AG09309 (cell line): ENCODE measurements around the gene AK3.
A peak's percentile ranks its signal among the peaks of the same experiment; 100 is the strongest.

ENCODE experiments used
- DNase-seq: peaks from one replicate; pipeline ENCODE4 v3.0.0-alpha.2; 2010; ENCODE audit warnings: low read depth
- H3K4me3 ChIP-seq: 2 replicates; pipeline ENCODE4 v1.5.1; 2011; ENCODE audit warnings: mild to moderate bottlenecking, low read depth, low read length, moderate library complexity; ENCODE audit not compliant: control insufficient read depth
- CTCF ChIP-seq: IDR thresholded peaks from 2 replicates; pipeline ENCODE4 v1.5.1; 2011; ENCODE audit warnings: mild to moderate bottlenecking, low read depth, low read length, inconsistent platforms; ENCODE audit not compliant: insufficient read depth, control insufficient read depth; ENCODE audit errors: missing control alignments

Gene AK3

GRCh38 chr9:4674783-4675182 lies 66.2 kb downstream of the AK3 start:
- peak; percentile 97 for DNase-seq
- peak; percentile 4 for TF ChIP-seq CTCF
- no peak overlapping the region for H3K4me3 ChIP-seq

- no peak for TF ChIP-seq CTCF
- no peak overlapping the region for H3K4me3 ChIP-seq
- no peak for DNase-seq
Observed at GRCh38 chr9:4671737-4672136, 69.3 kb downstream of the AK3 start.

- no peak for DNase-seq
- TF ChIP-seq CTCF: no peak
- no peak overlapping the region for H3K4me3 ChIP-seq
Observed at GRCh38 chr9:4670591-4670990, 70.4 kb downstream of the AK3 start.

DNA sequence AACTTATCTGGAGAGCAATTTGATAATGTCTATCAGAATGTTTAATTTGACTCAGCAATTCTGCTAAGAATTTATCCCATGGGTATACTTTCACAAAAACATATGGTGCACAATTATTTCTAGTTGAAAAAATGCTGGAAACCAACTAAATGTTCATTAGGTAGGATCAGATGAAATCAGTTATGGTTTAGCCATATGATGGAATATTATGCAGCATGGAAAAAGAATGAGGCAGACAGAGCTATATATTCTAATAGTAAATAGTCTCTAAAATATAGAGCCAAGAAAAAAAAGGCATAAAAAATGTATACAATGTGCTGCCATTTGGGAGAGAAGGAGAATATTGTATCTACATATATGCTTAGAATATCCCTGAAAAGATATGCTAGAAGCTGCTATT lies 71.1 kb downstream of the AK3 start:
- DNase-seq: no peak
- TF ChIP-seq CTCF: no peak
- H3K4me3 ChIP-seq: no peak overlapping the region

- no peak for TF ChIP-seq CTCF
- no peak for DNase-seq
Observed at GRCh38 chr9:4668604-4669003, 72.4 kb downstream of the AK3 start.

DNA sequence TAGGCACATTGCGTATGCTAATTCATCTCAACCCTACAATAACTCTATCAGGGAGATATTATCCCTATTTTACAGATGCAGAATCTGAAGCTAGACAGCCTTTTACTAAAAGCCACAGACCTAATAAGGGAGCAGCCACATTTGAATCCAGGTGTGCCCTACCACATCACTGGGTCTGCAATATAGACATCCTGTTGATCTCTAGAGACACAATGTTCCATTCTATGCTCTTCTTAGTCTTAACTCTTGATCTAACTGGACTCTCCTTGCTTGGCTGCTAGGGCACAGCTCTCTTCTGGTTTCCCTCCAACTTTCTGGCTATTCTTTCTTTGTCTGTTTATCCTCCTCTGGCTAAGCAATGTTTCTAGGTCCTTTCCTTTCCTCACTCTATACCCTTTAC lies 73.3 kb downstream of the AK3 start:
- no peak for DNase-seq
- no peak for TF ChIP-seq CTCF
- H3K4me3 ChIP-seq: no peak overlapping the region

More at GRCh38 chr9:4668604-4669003, 72.4 kb downstream of the AK3 start:
- no peak overlapping the region for H3K4me3 ChIP-seq
